ENCODE data around the gene NSUN4.
"Not testable (repeated sequence)": the region's sequence is repeated elsewhere in the genome, so short reads cannot be mapped to it uniquely, and the experiment has no call there.

The NSUN4 gene

GRCh38 chr1:46340404-46341221, at the start of gene NSUN4:
NSUN4 (plus strand) TSS chr1:46340807; CDS start chr1:46340827, 20 bp downstream.
- peak; percentile 95 for DNase-seq (ENCODE audit: low spot score)

DNA sequence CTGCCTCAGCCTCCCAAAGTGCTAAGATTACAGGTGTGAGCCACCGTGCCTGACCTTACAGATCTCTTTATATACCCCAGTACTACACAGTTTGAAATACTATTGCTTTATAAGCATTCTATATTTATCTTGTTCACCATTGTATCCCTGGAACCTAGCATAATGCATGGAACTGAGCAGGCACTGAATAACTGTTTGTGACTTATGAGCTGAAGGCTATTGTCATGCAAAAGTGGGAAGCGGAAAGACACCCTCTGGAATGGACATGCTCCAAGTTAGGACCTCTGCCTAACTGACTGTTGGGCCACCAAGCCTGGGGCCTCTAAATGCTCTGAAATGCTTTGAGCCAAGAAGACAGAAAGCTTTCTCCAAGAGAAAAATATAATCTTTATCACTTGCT, 45.3 kb upstream of the NSUN4 start:
- DNase-seq (ENCODE audit: low spot score), result no peak

GRCh38 chr1:46298387-46298786, 42.2 kb upstream of the NSUN4 start:
- no peak for DNase-seq (ENCODE audit: low spot score)

DNA sequence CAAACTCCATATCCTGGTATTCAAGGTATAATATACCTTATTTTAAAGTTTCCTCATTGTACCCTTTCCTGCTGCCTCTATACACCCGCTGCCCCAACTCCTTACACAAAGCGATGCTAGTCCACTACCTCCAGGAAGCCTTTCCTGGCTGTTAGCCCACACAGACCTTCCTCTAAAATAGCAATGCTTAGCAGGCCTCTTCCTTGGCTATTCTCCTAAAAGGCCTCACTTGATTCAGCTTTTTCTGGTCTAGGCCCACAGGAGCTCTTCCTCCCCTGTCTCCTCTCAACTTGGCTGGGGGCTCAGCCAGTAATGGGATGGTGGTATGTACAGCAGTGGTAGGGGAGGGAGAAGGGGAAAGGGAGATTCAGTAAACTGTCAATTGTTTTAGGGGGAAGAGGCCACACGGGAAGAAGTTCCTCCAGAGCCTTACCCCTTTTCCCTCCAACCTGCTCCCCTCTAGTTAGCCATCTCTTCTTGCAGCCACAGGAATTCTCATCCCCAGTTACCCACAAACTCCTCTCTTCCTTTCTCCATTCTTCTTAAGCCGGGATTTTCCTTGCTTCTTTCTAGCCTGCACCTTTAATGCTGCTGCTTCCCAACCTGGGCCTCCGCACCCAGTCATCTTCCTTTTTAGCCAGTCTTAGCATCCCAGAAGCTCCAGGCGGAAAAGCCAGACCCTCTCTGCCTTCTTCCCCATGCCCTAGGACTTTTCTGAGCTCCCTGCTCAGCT, 39.8 kb upstream of the NSUN4 start:
- no peak for DNase-seq (ENCODE audit: low spot score)

DNA sequence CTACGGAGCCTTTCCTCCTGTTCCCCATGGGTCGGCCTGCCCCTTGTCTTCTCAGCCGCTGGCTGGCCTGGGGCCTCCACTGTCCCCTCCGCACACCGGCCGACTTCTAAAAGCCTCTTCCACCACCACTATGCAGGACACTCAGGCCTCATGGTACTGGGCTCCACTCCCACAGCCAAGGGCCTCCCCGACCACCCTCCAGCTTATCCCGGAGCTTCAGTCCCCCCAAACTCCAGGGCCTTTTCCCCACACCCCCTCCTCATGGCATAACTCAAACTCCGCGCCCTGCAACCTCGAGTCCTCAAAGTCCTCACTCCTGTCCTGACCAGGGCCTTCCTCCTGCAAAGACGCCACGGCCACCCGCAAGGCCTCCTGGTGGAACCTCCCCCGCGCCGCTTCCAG, 39.2 kb upstream of the NSUN4 start:
- DNase-seq (ENCODE audit: low spot score), result no peak

DNA sequence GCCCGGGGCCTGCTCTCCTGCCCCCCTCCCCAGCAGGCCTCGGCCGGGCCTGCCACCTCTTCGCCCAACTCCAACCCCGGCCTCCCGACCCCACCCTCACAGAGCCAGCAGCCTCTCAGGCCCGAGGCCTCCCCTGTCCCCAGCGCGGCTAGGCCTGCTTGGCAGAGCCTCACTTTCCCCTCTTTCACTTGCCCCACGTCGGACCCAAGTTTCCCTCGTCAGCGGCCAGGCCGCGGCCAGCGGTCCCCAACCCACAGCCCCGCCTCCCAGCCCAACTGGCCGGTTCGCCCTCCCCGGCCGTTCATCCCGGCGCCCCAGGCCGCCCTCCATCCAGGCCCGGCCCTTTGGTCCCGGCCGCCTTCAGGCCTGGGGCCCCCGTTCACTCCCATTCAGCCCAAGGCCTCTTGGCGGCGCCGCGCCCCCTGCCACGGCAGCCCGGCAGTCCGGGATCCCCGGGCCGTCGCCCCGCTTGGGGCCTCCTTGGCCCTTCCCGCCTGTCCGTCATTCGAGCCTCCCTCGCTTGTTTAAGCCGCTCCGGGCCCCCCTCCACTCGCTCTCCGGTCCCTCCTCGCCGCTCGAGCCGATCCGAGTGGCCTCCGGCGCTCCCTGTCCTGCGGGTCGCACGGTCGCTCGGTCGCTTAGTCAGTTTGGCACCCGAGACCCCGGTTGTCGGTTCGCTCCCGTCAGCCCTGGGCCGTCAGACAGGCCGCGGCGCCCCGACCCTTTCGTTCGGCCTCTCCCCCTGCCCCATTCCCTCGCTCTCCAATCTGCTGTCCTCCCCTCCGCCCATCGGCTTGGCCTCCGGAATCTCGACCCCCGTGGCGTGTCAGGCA, 38.6 kb upstream of the NSUN4 start:
- peak; percentile 21 for DNase-seq (ENCODE audit: low spot score)

DNA sequence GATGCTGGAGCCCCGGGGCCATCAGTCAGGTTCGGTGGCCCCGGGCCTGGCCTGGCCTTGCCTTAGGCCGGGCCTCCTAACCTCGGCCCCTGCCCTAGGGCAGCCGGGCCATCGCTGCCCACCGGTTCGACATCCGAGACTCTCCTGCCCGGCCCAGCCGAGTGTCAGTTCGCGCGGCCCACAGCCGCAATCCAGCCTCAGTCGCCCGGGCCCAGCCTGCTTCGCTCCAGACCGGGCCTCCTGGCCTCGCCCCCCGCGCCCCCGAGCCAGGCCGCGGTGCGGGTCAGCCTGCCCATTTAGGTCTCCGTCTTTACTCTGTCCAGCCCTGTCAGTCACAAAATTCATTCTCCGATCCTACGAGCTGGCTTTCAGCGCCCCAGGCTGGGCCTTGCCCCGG, 38.0 kb upstream of the NSUN4 start:
- peak; percentile 37 for DNase-seq (ENCODE audit: low spot score)

GRCh38 chr1:46303038-46303871, 37.4 kb upstream of the NSUN4 start, which contains the start of the genes LRRC41 and UQCRH:
LRRC41 (minus strand) TSS chr1:46303616; CDS start chr1:46303322, 294 bp downstream.
UQCRH (plus strand) TSS chr1:46303698; CDS start chr1:46303767, 69 bp downstream.
- peak; percentile 95 for DNase-seq (ENCODE audit: low spot score)

DNA sequence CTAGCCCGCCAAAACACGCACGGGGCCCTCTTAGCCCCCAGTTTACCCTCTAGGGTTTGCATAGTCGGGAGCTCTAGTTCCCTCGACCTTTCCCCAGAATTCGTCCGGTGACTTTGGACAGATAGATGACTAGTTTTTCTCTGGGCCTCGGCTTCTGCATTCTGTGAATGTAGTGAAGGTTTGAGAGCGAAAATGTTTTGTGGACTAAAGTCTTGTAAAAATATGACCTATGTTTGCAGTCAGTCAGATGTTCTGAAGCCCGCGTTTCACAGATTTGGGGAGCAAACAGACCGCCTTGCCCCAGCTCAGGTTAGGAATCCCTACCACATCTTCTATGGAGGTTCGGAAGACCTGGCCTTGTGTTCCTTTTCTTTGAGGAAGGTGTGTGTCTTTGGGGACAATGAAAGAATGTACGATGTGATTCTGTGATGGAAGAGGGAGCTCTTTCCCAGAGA, 36.7 kb upstream of the NSUN4 start:
- no peak for DNase-seq (ENCODE audit: low spot score)

GRCh38 chr1:46306159-46306530, 34.5 kb upstream of the NSUN4 start:
- no peak for DNase-seq (ENCODE audit: low spot score)

- DNase-seq (ENCODE audit: low spot score), result no peak
Observed at GRCh38 chr1:46309401-46310159, 31.0 kb upstream of the NSUN4 start.

- no peak for DNase-seq (ENCODE audit: low spot score)
Observed at GRCh38 chr1:46310321-46310720, 30.3 kb upstream of the NSUN4 start.

DNA sequence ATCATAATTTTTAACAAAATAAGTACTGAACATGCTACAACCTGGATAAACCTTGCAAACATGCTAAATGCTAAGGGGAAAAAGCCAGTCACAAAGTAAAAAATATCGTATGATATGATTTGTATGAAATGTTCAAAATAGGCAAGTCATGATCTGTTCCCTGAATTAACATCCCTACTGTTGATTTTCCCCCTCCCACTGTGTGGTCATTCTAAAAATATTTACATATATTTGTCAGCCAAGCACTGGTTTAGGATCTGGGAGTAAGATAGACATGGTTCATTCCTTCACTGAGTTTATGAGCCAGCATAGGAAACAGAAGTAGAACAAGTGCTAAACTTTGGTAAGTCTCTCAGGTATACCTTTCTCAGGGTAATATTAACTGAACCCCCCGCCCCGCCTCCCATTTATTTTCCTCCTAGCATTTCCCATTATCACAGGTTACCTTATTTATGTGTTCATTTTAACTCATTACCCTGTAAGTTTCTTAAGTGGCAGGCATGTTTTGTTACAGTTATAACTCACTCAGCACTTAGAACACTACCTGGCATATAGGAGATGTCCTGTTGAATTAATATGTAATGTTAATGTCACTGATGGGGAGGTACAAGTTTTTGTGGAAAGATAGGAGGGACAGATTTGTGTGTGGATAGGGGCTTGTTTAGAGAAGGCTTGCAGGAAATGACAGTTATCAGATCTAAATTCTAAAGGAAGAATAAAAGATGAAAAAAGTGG, 24.8 kb upstream of the NSUN4 start:
- DNase-seq (ENCODE audit: low spot score), result no peak

DNA sequence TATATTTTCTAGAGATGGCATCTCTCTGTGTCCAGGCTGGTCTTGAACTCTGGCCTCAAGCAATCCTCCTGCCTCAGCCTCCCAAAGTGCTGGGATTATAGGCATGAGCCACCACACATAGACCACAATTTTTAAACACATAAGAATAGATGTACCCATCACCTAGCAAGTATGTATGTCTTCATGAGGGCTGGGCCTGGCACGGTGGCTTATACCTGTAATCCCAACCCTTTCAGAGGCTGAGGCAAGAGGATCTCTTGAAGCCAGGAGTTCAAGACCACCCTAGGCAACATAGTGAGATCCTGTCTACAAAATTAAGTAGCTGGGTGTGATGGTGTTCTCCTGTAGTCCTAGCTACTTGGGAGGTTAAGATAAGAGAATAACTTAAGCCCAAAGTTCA, 23.3 kb upstream of the NSUN4 start:
- DNase-seq (ENCODE audit: low spot score), result no peak

- not testable (repeated sequence) for DNase-seq (ENCODE audit: low spot score)
Observed at GRCh38 chr1:46319301-46319700, 21.3 kb upstream of the NSUN4 start.

DNA sequence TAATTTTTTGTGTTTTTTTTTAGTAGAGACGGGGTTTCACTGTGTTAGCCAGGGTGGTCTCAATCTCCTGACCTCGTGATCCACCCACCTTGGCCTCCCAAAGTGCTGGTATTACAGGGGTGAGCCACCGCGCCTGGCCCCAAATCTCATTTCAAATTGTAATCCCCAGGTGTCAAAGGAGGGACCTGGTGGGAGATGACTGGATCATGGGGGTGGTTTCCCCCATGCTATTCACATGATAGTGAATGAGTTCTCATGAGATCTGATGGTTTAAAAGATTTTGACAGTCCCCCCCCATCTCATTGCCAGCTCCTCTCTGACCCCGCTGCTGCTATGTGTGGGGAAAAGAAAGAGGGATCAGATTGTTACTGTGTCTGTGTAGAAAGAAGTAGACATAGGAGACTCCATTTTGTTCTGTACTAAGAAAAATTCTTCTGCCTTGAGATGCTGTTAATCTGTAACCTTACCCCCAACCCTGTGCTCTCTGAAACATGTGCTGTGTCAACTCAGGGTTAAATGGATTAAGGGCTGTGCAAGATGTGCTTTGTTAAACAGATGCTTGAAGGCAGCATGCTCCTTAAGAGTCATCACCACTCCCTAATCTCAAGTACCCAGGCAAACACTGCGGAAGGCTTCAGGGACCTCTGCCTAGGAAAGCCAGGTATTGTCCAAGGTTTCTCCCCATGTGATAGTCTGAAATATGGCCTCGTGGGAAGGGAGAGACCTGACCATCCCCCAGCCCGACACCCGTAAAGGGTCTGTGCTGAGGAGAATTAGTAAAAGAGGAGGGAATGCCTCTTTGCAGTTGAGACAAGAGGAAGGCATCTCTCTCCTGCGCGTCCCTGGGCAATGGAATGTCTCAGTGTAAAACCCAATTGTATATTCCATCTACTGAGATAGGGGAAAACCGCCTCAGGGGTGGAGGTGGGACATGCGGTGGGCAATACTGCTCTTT, 20.4 kb upstream of the NSUN4 start:
- not testable (repeated sequence) for DNase-seq (ENCODE audit: low spot score)

- DNase-seq (ENCODE audit: low spot score), result not testable (repeated sequence)
Observed at GRCh38 chr1:46322191-46322590, 18.4 kb upstream of the NSUN4 start.

GRCh38 chr1:46325285-46326076, 15.1 kb upstream of the NSUN4 start:
- DNase-seq (ENCODE audit: low spot score), result not testable (repeated sequence)
